RWPE2 (cell line): ENCODE data around the gene ATG3.
"Not testable (repeated sequence)": the region's sequence is repeated elsewhere in the genome, so short reads cannot be mapped to it uniquely, and the experiment has no call there.

Experiments used
- ATAC-seq: fragments of 200-7000 bp; cut with Tn5 transposase; 3 replicates; pipeline ENCODE4 v1.9.1; 2021; ENCODE audit warnings: low read depth
- DNase-seq: peaks from one replicate; pipeline ENCODE4 v3.0.0-alpha.2; 2020; ENCODE audit warnings: low spot score
- H3K27ac ChIP-seq: fragments of 450-650 bp; 2 replicates; pipeline ENCODE4 v1.5.1; 2017; ENCODE audit warnings: mild to moderate bottlenecking; ENCODE audit not compliant: poor library complexity, severe bottlenecking
- H3K27me3 ChIP-seq: fragments of 250-450 bp; sonication (Bioruptor Pico); 2 replicates; pipeline ENCODE4 v1.5.1; 2021; ENCODE audit warnings: mild to moderate bottlenecking, moderate library complexity; ENCODE audit not compliant: insufficient read depth, poor library complexity, severe bottlenecking
- H3K36me3 ChIP-seq: fragments of 250-450 bp; sonication (Bioruptor Pico); 2 replicates; pipeline ENCODE4 v1.5.1; 2020; ENCODE audit warnings: low read depth, mild to moderate bottlenecking, moderate library complexity
- H3K4me1 ChIP-seq: fragments of 250-450 bp; sonication (Bioruptor Pico); 2 replicates; pipeline ENCODE4 v1.5.1; 2021; ENCODE audit warnings: mild to moderate bottlenecking, moderate library complexity; ENCODE audit not compliant: insufficient read depth, poor library complexity, severe bottlenecking
- H3K4me3 ChIP-seq: fragments of 250-450 bp; sonication (Bioruptor Pico); 2 replicates; pipeline ENCODE4 v1.5.1; 2021; ENCODE audit warnings: mild to moderate bottlenecking, moderate library complexity; ENCODE audit not compliant: severe bottlenecking
- H3K9me3 ChIP-seq: fragments of 250-450 bp; sonication (Bioruptor Pico); 2 replicates; pipeline ENCODE4 v1.5.1; 2021; ENCODE audit warnings: mild to moderate bottlenecking, moderate library complexity; ENCODE audit not compliant: severe bottlenecking
- TF ChIP-seq, protein P1 (sequence below): fragments of 450-650 bp; IDR thresholded peaks from one replicate; pipeline ENCODE4 v1.5.1; 2017; ENCODE audit warnings: mild to moderate bottlenecking, moderate library complexity; ENCODE audit not compliant: poor library complexity, severe bottlenecking

The ATG3 gene

DNA sequence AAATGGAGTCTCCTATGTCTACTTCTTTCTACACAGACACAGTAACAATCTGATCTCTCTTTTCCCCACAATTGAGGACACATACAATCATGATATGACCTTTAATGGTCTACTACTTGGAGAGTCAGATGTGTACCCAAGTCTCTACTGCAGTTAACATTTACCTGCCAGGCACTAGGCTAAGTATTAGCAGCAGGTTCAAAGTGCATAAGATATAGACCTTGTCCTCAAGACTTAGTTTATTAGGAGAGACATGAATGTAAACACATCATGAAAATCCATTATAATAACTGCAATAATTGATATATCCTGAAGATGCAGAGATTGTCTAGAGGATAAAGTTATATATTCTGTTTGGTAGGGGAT lies 3.2 kb upstream of the ATG3 start:
- TF ChIP-seq, protein P1, sequence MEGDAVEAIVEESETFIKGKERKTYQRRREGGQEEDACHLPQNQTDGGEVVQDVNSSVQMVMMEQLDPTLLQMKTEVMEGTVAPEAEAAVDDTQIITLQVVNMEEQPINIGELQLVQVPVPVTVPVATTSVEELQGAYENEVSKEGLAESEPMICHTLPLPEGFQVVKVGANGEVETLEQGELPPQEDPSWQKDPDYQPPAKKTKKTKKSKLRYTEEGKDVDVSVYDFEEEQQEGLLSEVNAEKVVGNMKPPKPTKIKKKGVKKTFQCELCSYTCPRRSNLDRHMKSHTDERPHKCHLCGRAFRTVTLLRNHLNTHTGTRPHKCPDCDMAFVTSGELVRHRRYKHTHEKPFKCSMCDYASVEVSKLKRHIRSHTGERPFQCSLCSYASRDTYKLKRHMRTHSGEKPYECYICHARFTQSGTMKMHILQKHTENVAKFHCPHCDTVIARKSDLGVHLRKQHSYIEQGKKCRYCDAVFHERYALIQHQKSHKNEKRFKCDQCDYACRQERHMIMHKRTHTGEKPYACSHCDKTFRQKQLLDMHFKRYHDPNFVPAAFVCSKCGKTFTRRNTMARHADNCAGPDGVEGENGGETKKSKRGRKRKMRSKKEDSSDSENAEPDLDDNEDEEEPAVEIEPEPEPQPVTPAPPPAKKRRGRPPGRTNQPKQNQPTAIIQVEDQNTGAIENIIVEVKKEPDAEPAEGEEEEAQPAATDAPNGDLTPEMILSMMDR, result no peak
- Histone ChIP-seq H3K27ac (no peak overlapping the region), H3K4me1 (peaks cover 5% of the 10 kb centered on the region), H3K36me3 (peaks cover 18% of the 10 kb centered on the region), H3K9me3 (no peaks in the 10 kb centered on the region), H3K4me3 (no peak overlapping the region), H3K27me3 (no peaks in the 10 kb centered on the region)
- DNase-seq (no peak), ATAC-seq (no peak)

DNA sequence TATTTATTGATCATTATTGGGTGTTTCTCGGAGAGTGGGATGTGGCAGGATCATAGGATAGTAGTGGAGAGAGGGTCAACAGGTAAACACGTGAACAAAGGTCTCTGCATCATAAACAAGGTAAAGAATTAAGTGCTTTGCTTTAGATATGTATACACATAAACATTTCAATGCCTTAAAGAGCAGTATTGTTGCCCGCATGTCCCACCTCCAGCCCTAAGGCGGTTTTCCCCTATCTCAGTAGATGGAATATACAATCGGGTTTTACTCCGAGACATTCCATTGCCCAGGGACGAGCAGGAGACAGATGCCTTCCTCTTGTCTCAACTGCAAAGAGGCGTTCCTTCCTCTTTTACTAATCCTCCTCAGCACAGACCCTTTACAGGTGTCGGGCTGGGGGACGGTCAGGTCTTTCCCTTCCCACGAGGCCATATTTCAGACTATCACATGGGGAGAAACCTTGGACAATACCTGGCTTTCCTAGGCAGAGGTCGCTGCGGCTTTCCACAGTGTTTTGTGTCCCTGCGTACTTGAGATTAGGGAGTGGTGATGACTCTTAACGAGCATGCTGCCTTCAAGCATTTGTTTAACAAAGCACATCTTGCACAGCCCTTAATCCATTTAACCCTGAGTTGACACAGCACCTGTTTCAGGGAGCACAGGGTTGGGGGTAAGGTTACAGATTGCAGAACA lies 2.6 kb upstream of the ATG3 start:
- not testable (repeated sequence) for H3K9me3 ChIP-seq, DNase-seq, ATAC-seq, H3K27ac ChIP-seq, H3K27me3 ChIP-seq, H3K4me1 ChIP-seq, H3K4me3 ChIP-seq
- peaks cover 15% of the 10 kb centered on the region; the same call in 1 of the 2 replicates for H3K36me3 ChIP-seq

DNA sequence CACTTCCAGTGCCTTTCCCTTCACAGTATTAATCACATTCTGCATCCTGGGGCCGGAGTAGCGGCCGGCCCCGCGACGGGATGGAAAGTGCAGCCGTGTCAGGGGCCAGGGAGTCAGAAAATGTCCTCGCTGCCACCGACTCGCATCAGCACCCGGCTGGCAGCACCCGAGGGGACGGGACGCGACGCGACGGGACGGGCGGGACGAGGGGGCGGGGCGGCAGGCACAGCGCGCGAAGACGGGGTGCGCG lies 353 bp downstream of the ATG3 start:
- TF ChIP-seq, protein P1, result no peak
- H3K27me3 ChIP-seq, result no peaks in the 10 kb centered on the region
- H3K4me3 ChIP-seq, result peak overlapping the region; percentile 56
- no peak for DNase-seq
- H3K4me1 ChIP-seq, result peaks cover 12% of the 10 kb centered on the region
- H3K9me3 ChIP-seq, result no peaks in the 10 kb centered on the region
- H3K27ac ChIP-seq, result peak overlapping the region; percentile 82
- peaks cover 21% of the 10 kb centered on the region for H3K36me3 ChIP-seq
- peak; percentile 22; the same call in 2 of the 3 replicates for ATAC-seq

DNA sequence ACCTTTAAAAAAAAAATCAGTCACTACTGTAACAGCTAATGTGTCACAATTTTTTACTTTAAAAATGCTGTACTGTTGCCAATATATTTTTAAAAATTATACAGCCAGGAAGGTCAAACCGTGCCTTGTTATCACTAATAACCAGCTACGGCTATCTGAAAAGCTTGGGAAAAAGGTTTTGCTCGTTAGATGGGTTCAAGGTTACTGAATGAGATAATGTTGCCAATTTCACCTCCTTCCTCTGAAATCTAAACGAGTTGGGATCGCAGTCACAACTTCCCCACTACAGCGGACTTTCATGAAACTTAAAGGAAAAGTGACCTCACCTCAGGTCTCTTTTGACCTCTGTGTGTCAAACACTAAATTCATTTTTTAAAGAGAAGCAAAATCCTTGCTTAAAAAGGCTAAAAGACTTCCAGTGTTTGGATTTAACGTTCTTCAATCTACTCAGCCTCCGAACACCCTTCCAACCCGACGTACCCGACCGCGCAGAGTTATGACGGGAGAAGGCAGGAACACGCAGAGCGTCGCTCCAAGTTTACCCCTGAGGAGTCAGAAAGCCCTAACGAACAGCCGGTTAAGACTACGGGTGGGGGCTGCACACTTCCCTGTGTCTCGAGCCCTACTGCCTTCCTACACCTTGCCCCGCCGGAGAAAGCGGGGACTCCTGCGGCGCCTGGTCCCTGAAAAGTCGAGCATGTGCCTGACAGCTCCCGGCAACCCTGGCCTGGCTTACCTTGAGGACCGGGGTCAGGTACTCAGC lies 860 bp downstream of the ATG3 start:
- TF ChIP-seq, protein P1, result no peak
- DNase-seq (peak; percentile 74), ATAC-seq (peak; percentile 55)
- Histone ChIP-seq H3K36me3 (peaks cover 21% of the 10 kb centered on the region), H3K27me3 (no peaks in the 10 kb centered on the region), H3K4me3 (peak overlapping the region; percentile 56), H3K9me3 (no peaks in the 10 kb centered on the region), H3K27ac (peak overlapping the region; percentile 82), H3K4me1 (peaks cover 12% of the 10 kb centered on the region)

DNA sequence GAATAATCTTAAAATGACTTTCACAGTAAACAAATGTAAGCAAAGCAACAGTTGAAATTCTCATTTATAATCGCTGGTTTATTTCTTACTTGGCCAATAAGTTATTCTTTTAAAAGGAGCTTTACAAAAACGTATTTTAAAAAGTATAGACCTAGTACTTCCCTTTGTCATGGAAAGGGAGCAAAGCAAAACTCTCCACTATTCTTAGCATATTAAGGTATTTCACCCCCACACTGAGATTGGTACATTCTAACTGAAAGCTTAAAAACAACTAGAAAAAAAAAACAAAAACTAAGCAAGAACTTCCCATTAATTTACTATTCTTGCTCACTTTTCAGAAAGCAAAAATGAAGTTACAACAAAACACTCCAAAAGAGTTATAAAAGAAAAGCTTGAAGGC lies 1.5 kb downstream of the ATG3 start:
- TF ChIP-seq, protein P1, result no peak
- ATAC-seq, result no peak
- H3K4me1 ChIP-seq, result peaks cover 12% of the 10 kb centered on the region
- no peaks in the 10 kb centered on the region for H3K9me3 ChIP-seq
- peak overlapping the region; percentile 56 for H3K4me3 ChIP-seq
- H3K27me3 ChIP-seq, result no peaks in the 10 kb centered on the region
- H3K27ac ChIP-seq, result peak overlapping the region; percentile 82
- H3K36me3 ChIP-seq, result peaks cover 21% of the 10 kb centered on the region
- DNase-seq, result no peak
